B cell (primary cell): ENCODE data around the gene CLECL1. TPM values are rescaled to one million over a fixed set of nuclear protein-coding genes. Genes with fewer than 3 reads are reported as not detected.

ENCODE experiments used
- ATAC-seq: fragments of 200-7000 bp; cut with Tn5 transposase; one replicate; pipeline ENCODE4 v1.10.0; 2021; ENCODE audit warnings: low read depth, mild to moderate bottlenecking, moderate number of reproducible peaks, moderate library complexity
- CTCF ChIA-PET: fragments of 350-600 bp; sonication (Branson Sonifier 250); formaldehyde crosslinking; loops from one replicate; lab custom pipeline; 2021; ENCODE audit warnings: antibody characterized with exemption, inconsistent platforms; lab: Charles Lee
- POLR2A ChIA-PET: fragments of 350-600 bp; sonication (Branson Sonifier 250); formaldehyde crosslinking; loops from one replicate; lab custom pipeline; 2021; ENCODE audit warnings: antibody characterized with exemption; lab: Charles Lee
- DNase-seq: peaks from one replicate; pipeline ENCODE4 v3.0.0; 2013
- H2AFZ ChIP-seq: 2 replicates; pipeline ENCODE4 v1.6.1; 2012; ENCODE audit warnings: mild to moderate bottlenecking, low read depth, low read length; ENCODE audit not compliant: insufficient read depth, poor library complexity, severe bottlenecking
- H3K27ac ChIP-seq, 2 donors: 1 replicate in 1 of 2; 2 replicates in 1 of 2; pipeline ENCODE4 v1.5.1; 2012 to 2013; ENCODE audit warnings: low read length in 2 of 2, mild to moderate bottlenecking in 2 of 2, moderate library complexity in 1 of 2
- H3K27me3 ChIP-seq, 4 experiments: fragments of 200-600 bp in 1 of 4; sonication (generic) in 1 of 4; replicated peaks in 1 of 4; 1 replicate in 2 of 4; 2 replicates in 2 of 4; pipeline versions ENCODE4 v1.6.1 to v1.7.0; 2013 to 2016; ENCODE audit warnings: low read length in 3 of 4, mild to moderate bottlenecking in 2 of 4, mixed read lengths in 1 of 4, moderate library complexity in 1 of 4; ENCODE audit not compliant: insufficient read depth in 4 of 4, control insufficient read depth in 3 of 4; ENCODE audit errors: control extremely low read depth in 1 of 4
- H3K36me3 ChIP-seq, 2 experiments: replicated peaks in 1 of 2; 1 replicate in 1 of 2; 2 replicates in 1 of 2; pipeline versions ENCODE4 v1.6.1 to v1.7.1; 2013; ENCODE audit warnings: low read length in 1 of 2; ENCODE audit not compliant: insufficient read depth in 2 of 2, control insufficient read depth in 1 of 2; ENCODE audit errors: control extremely low read depth in 1 of 2, extremely low read depth in 1 of 2
- H3K4me1 ChIP-seq, 2 donors: fragments of 200-600 bp in 1 of 2; sonication (generic) in 1 of 2; 1 replicate in 1 of 2; 2 replicates in 1 of 2; pipeline versions ENCODE4 v1.5.1 to v1.6.1; 2013 to 2017; ENCODE audit warnings: low read length in 2 of 2; ENCODE audit not compliant: control insufficient read depth in 2 of 2, insufficient read depth in 2 of 2
- H3K4me2 ChIP-seq: replicated peaks from 2 replicates; pipeline ENCODE3; 2012; ENCODE audit warnings: mild to moderate bottlenecking, low read depth, low read length; ENCODE audit not compliant: poor library complexity, severe bottlenecking
- H3K4me3 ChIP-seq, 5 experiments: fragments of 200-600 bp in 1 of 5; sonication (generic) in 1 of 5; 1 replicate in 3 of 5; 2 replicates in 2 of 5; pipeline versions ENCODE4 v1.5.1 to v1.7.0; 2011 to 2016; ENCODE audit warnings: low read length in 4 of 5, mild to moderate bottlenecking in 4 of 5, low read depth in 2 of 5, control low read depth in 1 of 5, moderate library complexity in 1 of 5; ENCODE audit not compliant: insufficient read depth in 1 of 5; ENCODE audit errors: control extremely low read depth in 1 of 5, extremely low read depth in 1 of 5
- H3K79me2 ChIP-seq: fragments of 200-600 bp; sonication (generic); one replicate; pipeline ENCODE4 v1.6.0; 2016; ENCODE audit warnings: low read length; ENCODE audit not compliant: control insufficient read depth, insufficient read depth
- H3K9ac ChIP-seq: fragments of 200-600 bp; sonication (generic); 2 replicates; pipeline ENCODE4 v1.6.1; 2017; ENCODE audit warnings: mild to moderate bottlenecking, low read length, moderate library complexity
- H3K9me3 ChIP-seq, 3 donors: one replicate each; pipeline versions ENCODE4 v1.6.1 to v1.7.1; 2013; ENCODE audit warnings: low read length in 2 of 3; ENCODE audit not compliant: control insufficient read depth in 2 of 3, insufficient read depth in 1 of 3; ENCODE audit errors: control extremely low read depth in 1 of 3
- H4K20me1 ChIP-seq: 2 replicates; pipeline ENCODE4 v1.6.0; 2012; ENCODE audit warnings: mild to moderate bottlenecking, low read length; ENCODE audit not compliant: insufficient read depth, control insufficient read depth, poor library complexity, severe bottlenecking
- H3K27ac Mint-ChIP-seq: one replicate; pipeline ENCODE4 v1.8.0; 2021; ENCODE audit warnings: mixed read lengths
- H3K27me3 Mint-ChIP-seq: one replicate; pipeline ENCODE4 v1.8.0; 2021; ENCODE audit warnings: mixed read lengths
- H3K4me1 Mint-ChIP-seq: one replicate; pipeline ENCODE4 v1.8.0; 2021; ENCODE audit warnings: mixed read lengths
- H3K4me3 Mint-ChIP-seq: one replicate; pipeline ENCODE4 v1.8.0; 2021; ENCODE audit warnings: mixed read lengths
- H3K9me3 Mint-ChIP-seq: one replicate; pipeline ENCODE4 v1.8.0; 2022; ENCODE audit warnings: mixed read lengths; ENCODE audit not compliant: insufficient read depth
- EZH2 ChIP-seq: IDR thresholded peaks from 2 replicates; pipeline ENCODE4 v1.6.1; 2012; ENCODE audit warnings: borderline replicate concordance, low read depth, mild to moderate bottlenecking, moderate library complexity, low read length; ENCODE audit not compliant: insufficient read depth, poor library complexity, severe bottlenecking
- WGBS: methylation state at CpG from one replicate; pipeline ENCODE4 v1.1.5; 2013; ENCODE audit warnings: missing lambda C conversion rate; ENCODE audit not compliant: insufficient coverage; 5-methylcytosine and 5-hydroxymethylcytosine counted together
- intact Hi-C: fragments of 100-400 bp; cut with micrococcal nuclease; formaldehyde crosslinking; loops from one replicate; pipeline ENCODE4 v1.10.0; 2022
- polyA plus RNA-seq: library from polyadenylated mRNA; depleted of rRNA; stranded (reverse); fragments of >200 nt; gene quantifications from 2 replicates; pipeline ENCODE4 v1.2.3, GENCODE V29; 2012
- total RNA-seq, 2 donors: library from RNA; stranded (reverse); fragments of 120-200 nt in 1 of 2; gene quantifications; 1 replicate in 1 of 2; 2 replicates in 1 of 2; pipeline versions ENCODE4 v1.2.3 to v1.2.4, GENCODE V29; 2013 to 2022
- TF ChIP-seq, protein P1 (sequence below): fragments of 200-600 bp; IDR thresholded peaks from one replicate; pipeline ENCODE4 v1.8.0; 2022; ENCODE audit warnings: antibody characterized with exemption, mild to moderate bottlenecking

Gene CLECL1
- total and polyA plus RNA-seq, 2 donors (not counting 1 experiment from before 2014, with no cell fraction given): 30.7 to 51.4 TPM

DNA sequence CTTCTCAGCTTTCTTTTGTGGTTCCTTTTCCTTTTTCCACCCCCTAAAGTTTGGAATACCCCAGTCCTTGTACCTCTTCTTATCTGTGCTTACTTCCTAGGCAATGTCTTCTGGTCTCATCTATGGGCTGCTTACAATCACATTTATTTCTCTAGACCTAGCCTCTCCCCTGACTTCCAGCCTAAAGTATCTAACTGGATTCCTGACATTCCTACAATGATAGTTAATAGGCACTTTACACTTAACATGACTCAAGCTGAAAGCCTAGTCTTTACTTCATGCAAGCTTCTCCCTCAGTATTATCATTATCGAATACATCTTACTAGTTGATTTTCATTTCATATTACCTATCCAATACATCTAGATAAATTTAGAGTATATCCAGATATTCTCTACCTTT is 21.2 kb downstream of the CLECL1 start:
- Mint-ChIP-seq H3K27ac (peak overlapping the region; percentile 80), H3K9me3 (no peaks in the 10 kb centered on the region), H3K27me3 (no peaks in the 10 kb centered on the region), H3K4me1 (peaks cover 96% of the 10 kb centered on the region), H3K4me3 (peak overlapping the region; percentile 7)
- Histone ChIP-seq H3K27me3 (no peaks in the 10 kb centered on the region), H3K36me3 (no peaks in the 10 kb centered on the region), H2AFZ (no peak overlapping the region), H3K4me1 (peaks cover 94 to 95% of the 10 kb centered on the region in 2 donors), H3K79me2 (peaks cover 26% of the 10 kb centered on the region), H3K9me3 (peaks cover 0 to 3% (median 0%) of the 10 kb centered on the region in 3 donors), H3K27ac (peak overlapping the region in 1 of 2 donors; percentile 91), H3K4me3 (no peak overlapping the region), H4K20me1 (no peaks in the 10 kb centered on the region), H3K4me2 (peak overlapping the region; percentile 40), H3K9ac (no peak overlapping the region)
- intact Hi-C loops: loop anchor here (2.0 kb wide), 1 partner anchor 13 kb away; no protein-coding TSS in a partner anchor
- DNase-seq: no peak
- ChIA-PET CTCF (interaction anchor here (0.7 to 7.8 kb wide), 19 partner anchors 9 to 87 kb away, joined by 3 to 81 read pairs (median 5); partner anchors contain the start of gene CLECL1), POLR2A (interaction anchor here (0.7 to 1.6 kb wide), 3 partner anchors 18 to 64 kb away, joined by 4 to 7 read pairs (median 4); partner anchors contain the start of gene CLEC2D)
- no peak for ATAC-seq
- WGBS: no CpG with 5 or more reads among the region's 1 CpG
- TF ChIP-seq, protein P1, sequence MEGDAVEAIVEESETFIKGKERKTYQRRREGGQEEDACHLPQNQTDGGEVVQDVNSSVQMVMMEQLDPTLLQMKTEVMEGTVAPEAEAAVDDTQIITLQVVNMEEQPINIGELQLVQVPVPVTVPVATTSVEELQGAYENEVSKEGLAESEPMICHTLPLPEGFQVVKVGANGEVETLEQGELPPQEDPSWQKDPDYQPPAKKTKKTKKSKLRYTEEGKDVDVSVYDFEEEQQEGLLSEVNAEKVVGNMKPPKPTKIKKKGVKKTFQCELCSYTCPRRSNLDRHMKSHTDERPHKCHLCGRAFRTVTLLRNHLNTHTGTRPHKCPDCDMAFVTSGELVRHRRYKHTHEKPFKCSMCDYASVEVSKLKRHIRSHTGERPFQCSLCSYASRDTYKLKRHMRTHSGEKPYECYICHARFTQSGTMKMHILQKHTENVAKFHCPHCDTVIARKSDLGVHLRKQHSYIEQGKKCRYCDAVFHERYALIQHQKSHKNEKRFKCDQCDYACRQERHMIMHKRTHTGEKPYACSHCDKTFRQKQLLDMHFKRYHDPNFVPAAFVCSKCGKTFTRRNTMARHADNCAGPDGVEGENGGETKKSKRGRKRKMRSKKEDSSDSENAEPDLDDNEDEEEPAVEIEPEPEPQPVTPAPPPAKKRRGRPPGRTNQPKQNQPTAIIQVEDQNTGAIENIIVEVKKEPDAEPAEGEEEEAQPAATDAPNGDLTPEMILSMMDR: no peak
- no peak for TF ChIP-seq EZH2
